HepG2 (cell line): Measurements from ENCODE around the gene POP5. TPM values are rescaled to one million over a fixed set of nuclear protein-coding genes. Genes with fewer than 3 reads are reported as not detected.

ENCODE experiments used
- HOXD1 ChIP-seq: sonication (generic); formaldehyde crosslinking; IDR thresholded peaks from 2 replicates; pipeline ENCODE4 v1.5.0; 2020; ENCODE audit warnings: missing genetic modification reagents
- MYNN ChIP-seq: sonication (generic); formaldehyde crosslinking; IDR thresholded peaks from 2 replicates; pipeline ENCODE4 v1.4.0; 2020; ENCODE audit warnings: mild to moderate bottlenecking, low read depth, missing genetic modification reagents
- PAF1 ChIP-seq: IDR thresholded peaks from 2 replicates; pipeline ENCODE4 v1.6.1; 2016; ENCODE audit warnings: missing genetic modification reagents, missing compliant biosample characterization
- U2AF1 ChIP-seq: fragments of 200-400 bp; formaldehyde crosslinking; optimal IDR thresholded peaks from 2 replicates; pipeline ENCODE3; 2017; ENCODE audit warnings: mild to moderate bottlenecking, low read depth, low read length
- ZC3H13 ChIP-seq: sonication (generic); formaldehyde crosslinking; IDR thresholded peaks from 2 replicates; pipeline ENCODE4 v1.8.1; 2023; ENCODE audit warnings: mild to moderate bottlenecking, missing genetic modification reagents, moderate library complexity
- ZFP1 ChIP-seq: IDR thresholded peaks from 2 replicates; pipeline ENCODE4 v1.6.1; 2016
- ZFYVE20 ChIP-seq: sonication (generic); formaldehyde crosslinking; IDR thresholded peaks from 2 replicates; pipeline ENCODE4 v1.8.0; 2023; ENCODE audit warnings: low read depth, mild to moderate bottlenecking, moderate library complexity, missing genetic modification reagents, borderline replicate concordance
- ZNF333 ChIP-seq: sonication (generic); formaldehyde crosslinking; IDR thresholded peaks from 2 replicates; pipeline ENCODE4 v1.4.0; 2020; ENCODE audit warnings: mild to moderate bottlenecking, missing genetic modification reagents, borderline replicate concordance
- ZNF737 ChIP-seq: sonication (generic); formaldehyde crosslinking; IDR thresholded peaks from 2 replicates; pipeline ENCODE4 v1.5.0; 2020; ENCODE audit warnings: missing genetic modification reagents, mild to moderate bottlenecking, borderline replicate concordance
- ZNF747 ChIP-seq: sonication (generic); formaldehyde crosslinking; IDR thresholded peaks from 2 replicates; pipeline ENCODE4 v1.8.1; 2023; ENCODE audit warnings: missing genetic modification reagents, mild to moderate bottlenecking, borderline replicate concordance
- polyA plus RNA-seq, 8 experiments: library from polyadenylated mRNA; depleted of rRNA in 3 of 8; stranded (reverse) in 7 of 8; unstranded in 1 of 8; fragments of >200 nt; fragmentation: Illumina TruSeq in 4 of 8; extraction: Trizol in 4 of 8; gene quantifications; 2 replicates each; pipeline versions ENCODE4 v1.2.1 to v1.2.3, GENCODE V29; 2011 to 2016; ENCODE audit warnings: low read depth in 4 of 8, missing spikeins in 1 of 8, mixed read lengths in 1 of 8; ENCODE audit not compliant: insufficient read depth in 1 of 8
- total RNA-seq, 5 experiments: library from RNA; depleted of rRNA; stranded (reverse); fragments of >200 nt; fragmentation: Illumina TruSeq; extraction: Trizol; gene quantifications; 2 replicates each; pipeline ENCODE4 v1.2.3, GENCODE V29; 2016; ENCODE audit warnings: low read depth in 1 of 5
- TF ChIP-seq, protein P1 (sequence below), 2 experiments: sonication (generic) in 1 of 2; formaldehyde crosslinking in 1 of 2; IDR thresholded peaks; 2 replicates each; pipeline versions ENCODE4 v1.4.0 to v1.6.1; 2018 to 2020; ENCODE audit warnings: missing genetic modification reagents in 2 of 2, borderline replicate concordance in 1 of 2, low read depth in 1 of 2, mild to moderate bottlenecking in 1 of 2, missing biosample characterization in 1 of 2
- TF ChIP-seq, protein P2 (sequence below): sonication (generic); formaldehyde crosslinking; IDR thresholded peaks from 2 replicates; pipeline ENCODE4 v1.4.0; 2020; ENCODE audit warnings: missing genetic modification reagents, mild to moderate bottlenecking, borderline replicate concordance
- TF ChIP-seq, protein P3 (sequence below): sonication (generic); formaldehyde crosslinking; IDR thresholded peaks from 2 replicates; pipeline ENCODE4 v1.5.1; 2020; ENCODE audit warnings: missing genetic modification reagents, mild to moderate bottlenecking, borderline replicate concordance
- TF ChIP-seq, protein P4 (sequence below): IDR thresholded peaks from 2 replicates; pipeline ENCODE4 v1.6.1; 2016; ENCODE audit warnings: missing compliant biosample characterization, missing genetic modification reagents, borderline replicate concordance
- TF ChIP-seq, protein P5 (sequence below): sonication (generic); formaldehyde crosslinking; IDR thresholded peaks from 2 replicates; pipeline ENCODE4 v1.4.0; 2020; ENCODE audit warnings: missing genetic modification reagents

POP5 gene
- total and polyA plus RNA-seq, 2 of the 13 experiments (the other 11 are each of a cell fraction or from before 2014, with no cell fraction given) = 45.6 to 61.3 TPM

DNA sequence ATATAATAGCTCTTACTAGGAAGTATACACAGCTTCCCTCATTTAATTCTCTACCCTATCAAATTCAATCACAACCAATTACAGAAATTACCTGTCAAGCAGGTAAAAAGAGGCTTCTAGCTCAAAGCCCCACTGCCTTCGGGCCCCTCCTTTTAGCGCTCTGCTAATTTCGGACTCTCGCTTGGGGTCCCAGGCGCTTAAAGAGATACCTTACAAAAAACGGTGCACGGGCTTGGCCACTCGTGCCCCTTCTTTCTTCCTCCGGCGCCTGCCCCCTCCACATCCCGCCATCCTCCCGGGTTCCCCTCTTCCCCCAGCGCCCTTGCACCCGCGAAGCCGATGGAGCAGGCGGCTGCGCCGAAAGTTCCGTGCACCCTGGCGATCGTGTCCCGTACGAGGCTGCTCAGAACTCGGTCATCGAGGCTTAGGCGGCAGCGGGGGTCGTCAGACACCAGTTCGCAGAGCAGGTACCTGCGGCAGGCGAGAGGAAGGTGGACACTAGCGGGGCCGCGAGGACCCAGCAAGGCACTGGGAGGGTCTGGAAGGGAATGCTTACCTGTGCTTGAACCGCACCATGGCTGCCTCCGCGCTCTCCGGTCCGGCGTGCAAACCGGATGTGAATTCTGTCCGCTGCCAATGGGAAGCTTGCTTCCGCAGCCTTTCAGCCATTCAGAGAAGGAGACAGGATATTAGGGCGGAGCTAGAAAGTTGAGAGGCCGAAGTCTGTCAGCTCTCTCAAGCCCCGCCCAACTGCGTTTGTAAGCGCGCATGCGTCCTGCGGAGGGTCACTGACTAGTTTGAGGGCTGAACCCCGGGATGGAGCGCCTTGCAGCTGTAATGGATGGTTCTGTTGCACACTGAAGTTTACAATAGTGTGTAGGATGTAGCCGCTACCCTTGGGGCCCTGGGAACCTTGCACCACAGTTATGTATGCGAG, at the start of gene POP5 (continued):
- TF ChIP-seq, protein P1, sequence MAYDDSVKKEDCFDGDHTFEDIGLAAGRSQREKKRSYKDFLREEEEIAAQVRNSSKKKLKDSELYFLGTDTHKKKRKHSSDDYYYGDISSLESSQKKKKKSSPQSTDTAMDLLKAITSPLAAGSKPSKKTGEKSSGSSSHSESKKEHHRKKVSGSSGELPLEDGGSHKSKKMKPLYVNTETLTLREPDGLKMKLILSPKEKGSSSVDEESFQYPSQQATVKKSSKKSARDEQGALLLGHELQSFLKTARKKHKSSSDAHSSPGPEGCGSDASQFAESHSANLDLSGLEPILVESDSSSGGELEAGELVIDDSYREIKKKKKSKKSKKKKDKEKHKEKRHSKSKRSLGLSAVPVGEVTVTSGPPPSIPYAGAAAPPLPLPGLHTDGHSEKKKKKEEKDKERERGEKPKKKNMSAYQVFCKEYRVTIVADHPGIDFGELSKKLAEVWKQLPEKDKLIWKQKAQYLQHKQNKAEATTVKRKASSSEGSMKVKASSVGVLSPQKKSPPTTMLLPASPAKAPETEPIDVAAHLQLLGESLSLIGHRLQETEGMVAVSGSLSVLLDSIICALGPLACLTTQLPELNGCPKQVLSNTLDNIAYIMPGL (CRISPR knock-in tag; IDR thresholded peaks at IDR 0.05; ENCODE audit: borderline replicate concordance in 1 of 2, low read depth in 1 of 2) = peak in 1 of 2 experiments; percentile 76; a peak in 3 of 4 replicates
- TF ChIP-seq ZC3H13 (CRISPR knock-in tag) = peak; percentile 72; the same call in 1 of the 2 replicates
- TF ChIP-seq, protein P2, sequence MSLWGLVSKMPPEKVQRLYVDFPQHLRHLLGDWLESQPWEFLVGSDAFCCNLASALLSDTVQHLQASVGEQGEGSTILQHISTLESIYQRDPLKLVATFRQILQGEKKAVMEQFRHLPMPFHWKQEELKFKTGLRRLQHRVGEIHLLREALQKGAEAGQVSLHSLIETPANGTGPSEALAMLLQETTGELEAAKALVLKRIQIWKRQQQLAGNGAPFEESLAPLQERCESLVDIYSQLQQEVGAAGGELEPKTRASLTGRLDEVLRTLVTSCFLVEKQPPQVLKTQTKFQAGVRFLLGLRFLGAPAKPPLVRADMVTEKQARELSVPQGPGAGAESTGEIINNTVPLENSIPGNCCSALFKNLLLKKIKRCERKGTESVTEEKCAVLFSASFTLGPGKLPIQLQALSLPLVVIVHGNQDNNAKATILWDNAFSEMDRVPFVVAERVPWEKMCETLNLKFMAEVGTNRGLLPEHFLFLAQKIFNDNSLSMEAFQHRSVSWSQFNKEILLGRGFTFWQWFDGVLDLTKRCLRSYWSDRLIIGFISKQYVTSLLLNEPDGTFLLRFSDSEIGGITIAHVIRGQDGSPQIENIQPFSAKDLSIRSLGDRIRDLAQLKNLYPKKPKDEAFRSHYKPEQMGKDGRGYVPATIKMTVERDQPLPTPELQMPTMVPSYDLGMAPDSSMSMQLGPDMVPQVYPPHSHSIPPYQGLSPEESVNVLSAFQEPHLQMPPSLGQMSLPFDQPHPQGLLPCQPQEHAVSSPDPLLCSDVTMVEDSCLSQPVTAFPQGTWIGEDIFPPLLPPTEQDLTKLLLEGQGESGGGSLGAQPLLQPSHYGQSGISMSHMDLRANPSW = no peak
- TF ChIP-seq ZNF333 (CRISPR knock-in tag) = 0 out of 2 replicates have a peak, but pooled peaks have one; percentile 71
- peak; percentile 16 for TF ChIP-seq U2AF1
- no peak for TF ChIP-seq MYNN (CRISPR knock-in tag)
- no peak for TF ChIP-seq ZNF737 (CRISPR knock-in tag)
- no peak for TF ChIP-seq ZFP1 (CRISPR knock-in tag)
- TF ChIP-seq, protein P3, sequence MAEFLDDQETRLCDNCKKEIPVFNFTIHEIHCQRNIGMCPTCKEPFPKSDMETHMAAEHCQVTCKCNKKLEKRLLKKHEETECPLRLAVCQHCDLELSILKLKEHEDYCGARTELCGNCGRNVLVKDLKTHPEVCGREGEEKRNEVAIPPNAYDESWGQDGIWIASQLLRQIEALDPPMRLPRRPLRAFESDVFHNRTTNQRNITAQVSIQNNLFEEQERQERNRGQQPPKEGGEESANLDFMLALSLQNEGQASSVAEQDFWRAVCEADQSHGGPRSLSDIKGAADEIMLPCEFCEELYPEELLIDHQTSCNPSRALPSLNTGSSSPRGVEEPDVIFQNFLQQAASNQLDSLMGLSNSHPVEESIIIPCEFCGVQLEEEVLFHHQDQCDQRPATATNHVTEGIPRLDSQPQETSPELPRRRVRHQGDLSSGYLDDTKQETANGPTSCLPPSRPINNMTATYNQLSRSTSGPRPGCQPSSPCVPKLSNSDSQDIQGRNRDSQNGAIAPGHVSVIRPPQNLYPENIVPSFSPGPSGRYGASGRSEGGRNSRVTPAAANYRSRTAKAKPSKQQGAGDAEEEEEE (CRISPR knock-in tag) = no peak
- TF ChIP-seq, protein P4, sequence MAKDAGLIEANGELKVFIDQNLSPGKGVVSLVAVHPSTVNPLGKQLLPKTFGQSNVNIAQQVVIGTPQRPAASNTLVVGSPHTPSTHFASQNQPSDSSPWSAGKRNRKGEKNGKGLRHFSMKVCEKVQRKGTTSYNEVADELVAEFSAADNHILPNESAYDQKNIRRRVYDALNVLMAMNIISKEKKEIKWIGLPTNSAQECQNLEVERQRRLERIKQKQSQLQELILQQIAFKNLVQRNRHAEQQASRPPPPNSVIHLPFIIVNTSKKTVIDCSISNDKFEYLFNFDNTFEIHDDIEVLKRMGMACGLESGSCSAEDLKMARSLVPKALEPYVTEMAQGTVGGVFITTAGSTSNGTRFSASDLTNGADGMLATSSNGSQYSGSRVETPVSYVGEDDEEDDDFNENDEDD (CRISPR knock-in tag) = no peak
- 0 out of 2 replicates have a peak, but pooled peaks have one; percentile 22 for TF ChIP-seq ZFYVE20 (CRISPR knock-in tag)
- TF ChIP-seq HOXD1 (CRISPR knock-in tag) = no peak; the same call in 1 of the 2 replicates
- TF ChIP-seq, protein P5, sequence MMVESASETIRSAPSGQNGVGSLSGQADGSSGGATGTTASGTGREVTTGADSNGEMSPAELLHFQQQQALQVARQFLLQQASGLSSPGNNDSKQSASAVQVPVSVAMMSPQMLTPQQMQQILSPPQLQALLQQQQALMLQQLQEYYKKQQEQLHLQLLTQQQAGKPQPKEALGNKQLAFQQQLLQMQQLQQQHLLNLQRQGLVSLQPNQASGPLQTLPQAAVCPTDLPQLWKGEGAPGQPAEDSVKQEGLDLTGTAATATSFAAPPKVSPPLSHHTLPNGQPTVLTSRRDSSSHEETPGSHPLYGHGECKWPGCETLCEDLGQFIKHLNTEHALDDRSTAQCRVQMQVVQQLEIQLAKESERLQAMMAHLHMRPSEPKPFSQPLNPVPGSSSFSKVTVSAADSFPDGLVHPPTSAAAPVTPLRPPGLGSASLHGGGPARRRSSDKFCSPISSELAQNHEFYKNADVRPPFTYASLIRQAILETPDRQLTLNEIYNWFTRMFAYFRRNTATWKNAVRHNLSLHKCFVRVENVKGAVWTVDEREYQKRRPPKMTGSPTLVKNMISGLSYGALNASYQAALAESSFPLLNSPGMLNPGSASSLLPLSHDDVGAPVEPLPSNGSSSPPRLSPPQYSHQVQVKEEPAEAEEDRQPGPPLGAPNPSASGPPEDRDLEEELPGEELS = no peak
- peak; percentile 89; the same call in 1 of the 2 replicates for TF ChIP-seq ZNF747 (CRISPR knock-in tag)
- TF ChIP-seq PAF1 (CRISPR knock-in tag) = 0 out of 2 replicates have a peak, but pooled peaks have one; percentile 56
